ENCODE results near the gene COX4I1. TPM values are rescaled to one million over a fixed set of nuclear protein-coding genes. Genes with fewer than 3 reads are reported as not detected.
"Not testable (repeated sequence)": the region's sequence is repeated elsewhere in the genome, so short reads cannot be mapped to it uniquely, and the experiment has no call there.

COX4I1 gene
- total RNA-seq, 2 experiments from 2014 or later: 493 to 511 TPM

DNA sequence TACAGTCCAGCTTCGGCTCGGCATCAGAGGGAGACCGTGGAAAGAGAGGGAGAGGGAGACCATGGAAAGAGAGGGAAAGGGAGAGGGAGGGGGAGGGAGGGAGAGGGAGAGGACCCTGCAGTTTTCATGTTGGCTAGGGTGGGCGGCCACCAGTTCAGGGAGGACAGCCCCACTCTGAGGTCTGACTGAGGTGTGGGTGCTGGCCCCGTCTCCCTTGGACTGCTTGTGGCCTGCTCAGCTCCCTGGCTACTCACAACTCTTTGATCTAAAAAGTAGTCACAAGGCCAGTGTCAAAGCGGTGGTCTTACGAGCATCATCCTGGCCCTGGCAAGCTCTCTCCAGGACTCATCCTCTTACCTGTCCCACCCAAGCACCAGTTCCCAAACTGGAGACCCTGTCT lies 9.4 kb downstream of the COX4I1 start:
- H3K36me3 Mint-ChIP-seq: peaks cover 25% of the 10 kb centered on the region
- POLR2A ChIA-PET: no interaction called here
- H3K4me1 Mint-ChIP-seq (ENCODE audit: low read depth): no peaks in the 10 kb centered on the region
- H3K4me3 Mint-ChIP-seq: no peak overlapping the region
- H3K9me3 Mint-ChIP-seq: no peaks in the 10 kb centered on the region
- no peak for DNase-seq
- CTCF ChIA-PET: interaction anchor here (1.0 kb wide), 1 partner anchor 10 kb away, joined by 3 read pairs; no protein-coding TSS in a partner anchor
- intact Hi-C loops (cut with micrococcal nuclease): no loop called here
- H3K27me3 Mint-ChIP-seq: peaks cover 3% of the 10 kb centered on the region
- no peak overlapping the region for H3K27ac Mint-ChIP-seq

DNA sequence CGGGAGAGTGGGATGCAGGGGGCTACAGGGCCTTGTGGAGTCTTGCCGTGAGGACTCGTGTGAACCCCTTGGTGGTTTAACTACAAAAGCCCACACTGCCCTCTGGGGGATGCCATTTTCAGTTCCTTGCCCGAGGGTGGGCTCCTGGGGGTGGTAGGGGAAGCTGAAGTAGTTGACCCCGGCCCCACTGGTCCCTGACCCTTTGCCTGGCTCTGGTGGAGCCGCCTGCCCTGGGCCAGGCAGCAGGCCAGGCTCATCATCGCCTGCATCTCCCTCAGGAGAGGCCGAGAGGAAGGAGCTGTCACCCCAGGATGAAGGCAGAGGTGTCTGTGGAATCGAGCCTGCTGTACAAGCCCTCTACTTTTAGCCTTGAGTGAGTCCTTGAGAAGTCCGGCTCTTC lies 10.2 kb downstream of the COX4I1 start:
- CTCF ChIA-PET: interaction anchor here (1.0 to 2.5 kb wide), 2 partner anchors 10 to 12 kb away, joined by 3 to 9 read pairs; no protein-coding TSS in a partner anchor

DNA sequence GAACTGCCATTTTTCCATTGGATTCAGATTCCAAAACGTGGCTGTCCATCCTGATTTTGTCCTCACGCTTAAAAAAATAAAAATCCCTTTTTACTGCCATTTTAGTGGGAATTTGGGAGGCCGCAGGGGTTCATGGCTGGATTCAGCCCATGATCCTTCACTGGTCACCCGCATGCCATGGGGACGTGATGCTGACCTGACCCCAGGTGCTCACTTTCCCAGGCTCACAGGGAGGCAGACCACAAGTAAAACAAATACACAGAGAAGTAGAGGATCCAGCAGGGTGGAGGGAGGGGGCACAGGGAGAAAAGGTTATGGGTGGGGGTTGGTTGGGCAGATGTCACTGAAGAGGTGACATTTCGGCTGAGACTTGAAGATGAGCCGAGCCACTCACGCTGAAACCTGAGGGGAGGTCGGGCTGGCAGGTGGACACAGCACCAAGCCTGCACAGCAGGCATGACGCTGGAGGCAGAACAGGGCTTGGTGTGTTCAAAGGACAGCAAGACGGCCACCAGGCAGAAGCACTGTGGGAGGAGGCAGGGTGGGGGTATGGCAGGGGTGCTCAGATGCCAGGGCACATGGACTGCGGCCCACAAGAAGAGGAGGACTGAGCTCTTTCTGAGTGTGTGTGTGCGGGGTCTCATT lies 10.7 kb downstream of the COX4I1 start:
- CTCF ChIA-PET: interaction anchor here (1.8 to 2.5 kb wide), 2 partner anchors 9 to 11 kb away, joined by 5 to 9 read pairs; no protein-coding TSS in a partner anchor
- H3K9me3 Mint-ChIP-seq: no peaks in the 10 kb centered on the region
- no peak overlapping the region for H3K27ac Mint-ChIP-seq
- no peak for DNase-seq
- H3K36me3 Mint-ChIP-seq: peaks cover 16% of the 10 kb centered on the region
- no peaks in the 10 kb centered on the region for H3K4me1 Mint-ChIP-seq (ENCODE audit: low read depth)
- POLR2A ChIA-PET: interaction anchor here (0.6 kb wide), 1 partner anchor 10 kb away, joined by 3 read pairs; no protein-coding TSS in a partner anchor
- intact Hi-C loops (cut with micrococcal nuclease): no loop called here
- H3K27me3 Mint-ChIP-seq: peaks cover 3% of the 10 kb centered on the region
- H3K4me3 Mint-ChIP-seq: no peak overlapping the region

More for the DNA sequence above, 10.2 kb downstream of the COX4I1 start:
- no peaks in the 10 kb centered on the region for H3K4me1 Mint-ChIP-seq (ENCODE audit: low read depth)
- POLR2A ChIA-PET: no interaction called here
- H3K27ac Mint-ChIP-seq: no peak overlapping the region
- intact Hi-C loops (cut with micrococcal nuclease): no loop called here
- H3K9me3 Mint-ChIP-seq: no peaks in the 10 kb centered on the region
- H3K27me3 Mint-ChIP-seq: peaks cover 3% of the 10 kb centered on the region
- H3K4me3 Mint-ChIP-seq: no peak overlapping the region
- H3K36me3 Mint-ChIP-seq: peaks cover 22% of the 10 kb centered on the region
- no peak for DNase-seq

DNA sequence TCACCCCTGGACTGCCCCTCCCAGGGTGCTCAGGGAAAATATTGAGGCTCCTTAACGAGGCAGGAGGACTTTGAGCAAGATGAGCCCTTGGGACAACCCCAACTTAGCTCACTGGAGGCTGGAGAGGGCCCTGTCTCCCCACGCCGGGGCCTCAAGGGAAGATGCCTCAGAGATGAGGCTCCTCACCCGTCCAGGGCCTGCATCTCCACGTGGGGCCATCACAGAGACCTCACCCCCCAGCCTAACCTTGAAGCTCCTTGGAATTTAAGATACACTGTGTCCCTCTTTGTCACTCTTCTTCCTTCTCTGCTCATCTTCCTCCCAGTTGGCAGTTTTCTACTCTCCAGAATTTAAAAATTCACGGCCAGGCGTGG lies 11.2 kb downstream of the COX4I1 start:
- no peaks in the 10 kb centered on the region for H3K9me3 Mint-ChIP-seq
- DNase-seq: no peak
- ChIA-PET POLR2A (interaction anchor here (0.6 kb wide), 1 partner anchor 10 kb away, joined by 3 read pairs; no protein-coding TSS in a partner anchor), CTCF (interaction anchor here (1.8 to 2.5 kb wide), 2 partner anchors 9 to 11 kb away, joined by 5 to 9 read pairs; no protein-coding TSS in a partner anchor)
- intact Hi-C loops (cut with micrococcal nuclease): no loop called here
- no peaks in the 10 kb centered on the region for H3K4me1 Mint-ChIP-seq (ENCODE audit: low read depth)
- peaks cover 3% of the 10 kb centered on the region for H3K27me3 Mint-ChIP-seq
- H3K36me3 Mint-ChIP-seq: peaks cover 12% of the 10 kb centered on the region
- no peak overlapping the region for H3K4me3 Mint-ChIP-seq
- H3K27ac Mint-ChIP-seq: no peak overlapping the region

DNA sequence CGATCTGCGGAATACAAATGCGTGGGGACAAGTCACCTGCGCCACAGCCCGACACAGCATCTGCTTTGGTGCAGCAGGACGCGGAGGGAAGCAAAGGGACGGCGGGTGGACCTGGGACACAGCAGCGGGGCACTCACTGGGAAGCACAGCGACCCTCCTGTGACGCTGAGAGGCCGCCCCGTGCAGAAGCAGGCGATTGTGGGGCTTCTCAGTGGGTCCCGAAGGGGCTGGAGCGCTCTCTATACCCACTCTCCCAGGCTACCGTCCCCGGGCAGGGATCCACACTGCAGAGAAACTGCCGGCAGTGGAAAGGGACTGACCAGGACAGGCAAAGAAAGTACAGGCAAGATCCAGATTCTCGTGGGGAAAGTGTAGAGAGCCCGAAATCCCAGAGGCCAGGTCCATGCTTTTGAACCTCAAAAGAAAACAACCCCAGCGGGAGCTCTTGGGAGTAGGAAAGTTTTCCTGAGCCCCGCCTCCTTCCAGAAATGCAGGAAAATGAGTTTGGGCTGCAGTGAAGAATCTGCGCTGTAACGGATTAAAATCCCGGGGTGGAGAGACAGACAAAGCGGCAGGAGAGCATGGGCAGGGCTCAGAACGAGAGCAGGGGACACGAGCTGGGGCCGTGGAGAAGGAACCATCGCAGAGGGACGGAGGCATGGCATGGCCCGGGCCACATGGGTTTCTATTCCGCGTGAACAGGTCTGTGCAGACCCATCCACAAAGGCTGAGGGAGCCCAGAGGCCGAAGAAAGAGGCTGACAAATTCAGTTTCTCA lies 12.7 kb downstream of the COX4I1 start:
- DNase-seq: no peak
- no peaks in the 10 kb centered on the region for H3K9me3 Mint-ChIP-seq
- no peak overlapping the region for H3K4me3 Mint-ChIP-seq
- intact Hi-C loops (cut with micrococcal nuclease): no loop called here
- POLR2A ChIA-PET: interaction anchor here (0.6 kb wide), 1 partner anchor 508 kb away, joined by 3 read pairs; no protein-coding TSS in a partner anchor
- no peak overlapping the region for H3K27ac Mint-ChIP-seq
- CTCF ChIA-PET: interaction anchor here (0.9 to 2.5 kb wide), 5 partner anchors 7 to 210 kb away, joined by 3 to 9 read pairs (median 5); no protein-coding TSS in a partner anchor
- H3K4me1 Mint-ChIP-seq (ENCODE audit: low read depth): no peaks in the 10 kb centered on the region
- H3K36me3 Mint-ChIP-seq: no peaks in the 10 kb centered on the region
- H3K27me3 Mint-ChIP-seq: peaks cover 3% of the 10 kb centered on the region

DNA sequence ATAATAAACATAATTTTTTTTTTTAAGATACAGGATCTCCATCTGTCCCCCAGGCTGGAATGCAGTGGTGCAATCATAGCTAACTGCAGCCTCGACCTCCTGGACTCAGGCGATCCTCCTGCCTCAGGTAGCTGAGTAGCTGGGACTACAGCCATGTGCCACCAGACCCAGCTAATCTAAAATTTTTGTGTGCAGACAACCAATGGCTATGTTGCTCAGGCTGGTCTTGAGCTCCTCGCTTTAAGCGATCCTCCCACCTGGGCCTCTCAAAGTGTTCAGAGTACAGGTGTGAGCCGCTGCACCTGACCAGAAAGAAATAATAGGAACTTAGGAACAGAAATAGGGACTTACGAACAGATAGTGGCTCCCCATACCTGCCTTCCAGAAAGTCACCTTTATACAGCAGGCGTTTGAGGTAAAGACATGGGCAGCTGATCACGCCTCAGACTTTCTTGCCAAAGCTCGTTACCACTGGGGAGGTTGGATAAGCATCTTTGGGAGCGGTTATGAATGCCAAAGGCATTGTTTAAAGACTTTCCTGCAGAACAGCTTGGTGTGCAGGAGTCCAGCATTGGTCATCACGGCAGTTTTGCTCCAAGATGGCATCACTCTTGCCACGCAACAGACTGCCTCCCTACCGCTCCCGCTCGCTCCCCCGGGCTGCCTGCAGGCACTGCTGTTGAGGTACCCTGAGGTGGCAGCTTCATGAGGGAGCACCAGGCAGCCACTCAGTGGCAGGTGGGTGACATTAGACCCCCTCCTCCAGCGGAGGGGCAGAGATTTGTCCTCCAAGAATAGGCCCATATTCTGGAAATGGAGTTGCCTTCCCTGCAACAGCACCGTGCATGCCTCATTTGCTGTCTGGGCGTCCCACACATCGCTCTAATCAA lies 13.6 kb downstream of the COX4I1 start:
- Mint-ChIP-seq H3K4me1 (ENCODE audit: low read depth) (no peaks in the 10 kb centered on the region), H3K27me3 (peaks cover 3% of the 10 kb centered on the region), H3K4me3 (no peak overlapping the region), H3K36me3 (no peaks in the 10 kb centered on the region), H3K27ac (no peak overlapping the region), H3K9me3 (no peaks in the 10 kb centered on the region)
- POLR2A ChIA-PET: no interaction called here
- no peak for DNase-seq
- intact Hi-C loops (cut with micrococcal nuclease): no loop called here
- CTCF ChIA-PET: interaction anchor here (0.9 to 1.4 kb wide), 4 partner anchors 8 to 209 kb away, joined by 3 to 8 read pairs (median 4); no protein-coding TSS in a partner anchor

DNA sequence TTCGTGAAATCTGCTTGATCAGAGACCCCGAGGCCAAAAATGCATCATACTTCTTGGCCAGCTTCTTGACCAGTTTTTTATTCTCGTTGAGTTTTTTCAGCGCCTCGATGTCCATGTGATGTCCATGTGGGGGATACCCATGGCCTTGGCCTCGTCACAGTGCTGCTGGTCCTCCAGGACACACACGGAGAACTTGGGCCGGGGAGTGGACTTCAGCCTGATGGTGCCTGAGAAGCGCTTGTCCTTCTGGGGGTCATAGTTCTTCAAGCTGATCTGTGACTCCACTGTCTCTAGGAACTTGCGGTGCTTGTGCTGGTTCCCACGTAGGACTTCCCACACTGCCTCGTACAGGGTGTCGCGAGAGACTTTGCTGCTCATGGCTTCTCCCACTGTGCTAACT lies 16.7 kb downstream of the COX4I1 start:
- Mint-ChIP-seq H3K9me3 (no peaks in the 10 kb centered on the region), H3K4me1 (ENCODE audit: low read depth) (peaks cover 5% of the 10 kb centered on the region), H3K27me3 (peaks cover 3% of the 10 kb centered on the region), H3K36me3 (no peaks in the 10 kb centered on the region), H3K4me3 (no peak overlapping the region), H3K27ac (no peak overlapping the region)
- ChIA-PET CTCF (interaction anchor here (0.6 to 1.4 kb wide), 4 partner anchors 39 to 200 kb away, joined by 3 to 4 read pairs (median 3); no protein-coding TSS in a partner anchor), POLR2A (no interaction called here)
- DNase-seq: no peak
- intact Hi-C loops (cut with micrococcal nuclease): loop anchor here (5.0 kb wide), 1 partner anchor 706 kb away; no protein-coding TSS in a partner anchor

DNA sequence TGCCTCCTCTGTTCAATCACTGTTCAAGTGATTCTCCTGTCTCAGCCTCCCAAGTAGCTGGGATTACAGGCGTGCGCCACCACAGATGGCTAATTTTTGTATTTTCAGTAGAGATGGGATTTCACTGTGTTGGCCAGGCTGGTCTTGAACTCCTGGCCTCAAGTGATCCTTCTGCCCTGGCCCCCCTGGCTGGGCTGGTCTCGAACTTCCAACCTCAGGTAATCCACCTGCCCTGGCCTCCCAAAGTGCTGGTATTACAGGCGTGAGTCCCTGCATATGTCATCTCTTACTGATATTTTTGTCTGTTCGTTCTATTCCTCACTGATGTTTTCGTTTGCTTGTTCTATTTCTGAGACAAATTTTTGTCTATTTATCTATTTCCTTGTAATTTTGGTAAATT lies 17.7 kb downstream of the COX4I1 start:
- H3K36me3 Mint-ChIP-seq; POLR2A ChIA-PET; H3K4me3 Mint-ChIP-seq; H3K27me3 Mint-ChIP-seq; H3K9me3 Mint-ChIP-seq; H3K27ac Mint-ChIP-seq; DNase-seq; H3K4me1 Mint-ChIP-seq (ENCODE audit: low read depth): not testable (repeated sequence)
- intact Hi-C loops (cut with micrococcal nuclease): loop anchor here (5.0 kb wide), 1 partner anchor 705 kb away; no protein-coding TSS in a partner anchor
- CTCF ChIA-PET: interaction anchor here (1.1 kb wide), 1 partner anchor 75 kb away, joined by 3 read pairs; no protein-coding TSS in a partner anchor

DNA sequence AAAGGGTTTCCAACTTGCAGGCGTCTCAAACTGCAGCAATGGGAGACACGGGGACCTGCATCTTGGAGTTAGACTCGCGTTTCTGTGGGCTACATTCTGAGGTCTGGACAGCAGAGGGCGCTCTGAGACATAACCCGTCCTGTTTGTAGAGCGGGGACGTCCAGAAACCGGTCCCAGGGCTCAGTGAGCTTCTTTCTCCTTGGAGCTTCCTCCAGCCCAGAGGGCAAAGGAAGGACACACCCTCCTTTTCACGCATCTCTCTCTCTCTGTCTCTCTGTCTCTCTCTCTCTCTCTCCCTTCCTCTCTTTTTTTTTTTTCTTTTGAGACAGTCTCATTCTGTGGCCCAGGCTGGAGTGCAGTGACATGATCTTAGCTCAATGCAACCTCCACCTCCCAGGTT lies 19.8 kb downstream of the COX4I1 start:
- H3K27me3 Mint-ChIP-seq: no peaks in the 10 kb centered on the region
- ChIA-PET POLR2A (interaction anchor here (0.7 to 3.2 kb wide), 3 partner anchors 166 to 169 kb away, joined by 3 to 11 read pairs (median 4); no protein-coding TSS in a partner anchor), CTCF (interaction anchor here (0.5 to 6.9 kb wide), 40 partner anchors 8 to 1790 kb away, joined by 3 to 281 read pairs (median 4); partner anchors contain the start of gene IRF8)
- H3K4me3 Mint-ChIP-seq: no peak overlapping the region
- no peaks in the 10 kb centered on the region for H3K36me3 Mint-ChIP-seq
- H3K9me3 Mint-ChIP-seq: no peaks in the 10 kb centered on the region
- no peak overlapping the region for H3K27ac Mint-ChIP-seq
- intact Hi-C loops (cut with micrococcal nuclease): loop anchor here (5.0 kb wide), 1 partner anchor 703 kb away; no protein-coding TSS in a partner anchor
- DNase-seq: peak; percentile 91
- peaks cover 5% of the 10 kb centered on the region for H3K4me1 Mint-ChIP-seq (ENCODE audit: low read depth)

DNA sequence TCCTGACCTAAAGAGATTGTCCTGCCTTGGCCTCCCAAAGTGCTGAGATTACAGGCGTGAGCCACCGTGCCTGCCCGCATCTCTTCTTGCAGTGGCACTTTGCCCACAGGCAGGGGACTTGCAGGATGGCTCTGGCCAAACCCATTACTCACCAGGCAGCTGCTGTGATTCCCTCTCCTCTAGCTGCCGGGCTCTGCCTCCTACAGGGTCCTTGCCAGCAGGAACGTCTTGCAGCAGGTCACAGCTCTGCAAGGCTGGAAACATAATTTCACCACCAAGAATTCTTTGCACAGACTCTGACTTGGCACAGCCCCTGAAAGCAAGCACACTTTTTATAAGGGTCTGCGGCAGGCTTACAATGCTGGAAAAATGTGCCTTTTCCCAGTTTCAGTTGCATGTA lies 20.3 kb downstream of the COX4I1 start:
- Mint-ChIP-seq H3K27ac (no peak overlapping the region), H3K4me3 (no peak overlapping the region), H3K36me3 (no peaks in the 10 kb centered on the region), H3K27me3 (no peaks in the 10 kb centered on the region), H3K4me1 (ENCODE audit: low read depth) (peaks cover 5% of the 10 kb centered on the region), H3K9me3 (no peaks in the 10 kb centered on the region)
- ChIA-PET CTCF (interaction anchor here (0.5 to 6.9 kb wide), 39 partner anchors 9 to 1790 kb away, joined by 3 to 281 read pairs (median 4); partner anchors contain the start of gene IRF8), POLR2A (interaction anchor here (1.0 to 3.2 kb wide), 2 partner anchors 165 to 167 kb away, joined by 3 to 11 read pairs; no protein-coding TSS in a partner anchor)
- DNase-seq: no peak
- intact Hi-C loops (cut with micrococcal nuclease): loop anchor here (2.0 to 5.0 kb wide), 2 partner anchors 75 to 703 kb away; no protein-coding TSS in a partner anchor

Data from activated CD4-positive, alpha-beta memory T cell treated with anti-CD3 and anti-CD28 coated beads for 36 hours (primary cell).